IPS-NIHi11 (cell line): Measurements from ENCODE around the gene NTN1.
"Not testable (repeated sequence)": the region's sequence is repeated elsewhere in the genome, so short reads cannot be mapped to it uniquely, and the experiment has no call there.

ENCODE experiments used
- DNase-seq: peaks from one replicate; pipeline ENCODE4 v3.0.0; 2012; ENCODE audit warnings: mixed read lengths, low spot score

NTN1 gene

GRCh38 chr17:9087921-9088320 is 66.6 kb downstream of the NTN1 start:
- DNase-seq, result no peak

GRCh38 chr17:9090641-9091096 is 69.4 kb downstream of the NTN1 start:
- no peak for DNase-seq

- DNase-seq, result no peak
Measured at GRCh38 chr17:9094193-9094592, 72.9 kb downstream of the NTN1 start.

DNA sequence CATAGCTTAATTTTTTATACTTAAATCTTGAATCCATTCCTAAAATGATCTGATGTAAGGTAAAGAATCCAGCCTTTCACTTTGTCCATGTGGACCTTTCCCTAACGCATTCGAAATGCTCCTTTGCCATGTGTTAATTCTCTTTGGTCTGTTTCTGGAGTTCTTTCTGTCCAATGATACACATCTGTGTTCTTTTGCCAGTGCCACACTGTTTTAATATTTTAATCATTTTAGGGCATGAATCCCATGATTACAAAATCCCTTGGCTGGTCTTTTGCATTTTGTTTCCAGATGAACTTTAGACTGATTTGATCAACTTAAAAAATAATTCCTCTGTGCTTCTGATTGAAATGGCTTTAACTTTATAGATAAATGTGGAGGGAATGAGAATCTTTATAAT is 74.1 kb downstream of the NTN1 start:
- no peak for DNase-seq

- no peak for DNase-seq
Measured at GRCh38 chr17:9098242-9098825, 77.0 kb downstream of the NTN1 start.

- no peak for DNase-seq
Measured at GRCh38 chr17:9101356-9101755, 80.0 kb downstream of the NTN1 start.

GRCh38 chr17:9103193-9103592 is 81.9 kb downstream of the NTN1 start:
- not testable (repeated sequence) for DNase-seq

- DNase-seq, result no peak
Measured at GRCh38 chr17:9104370-9105041, 83.2 kb downstream of the NTN1 start.

GRCh38 chr17:9105068-9105868 is 84.0 kb downstream of the NTN1 start:
- no peak for DNase-seq

GRCh38 chr17:9106278-9106677 is 85.0 kb downstream of the NTN1 start:
- DNase-seq, result not testable (repeated sequence)

- DNase-seq, result no peak
Measured at GRCh38 chr17:9107527-9107926, 86.2 kb downstream of the NTN1 start.

GRCh38 chr17:9108146-9108545 is 86.8 kb downstream of the NTN1 start:
- DNase-seq, result no peak

GRCh38 chr17:9109933-9110332 is 88.6 kb downstream of the NTN1 start:
- no peak for DNase-seq

DNA sequence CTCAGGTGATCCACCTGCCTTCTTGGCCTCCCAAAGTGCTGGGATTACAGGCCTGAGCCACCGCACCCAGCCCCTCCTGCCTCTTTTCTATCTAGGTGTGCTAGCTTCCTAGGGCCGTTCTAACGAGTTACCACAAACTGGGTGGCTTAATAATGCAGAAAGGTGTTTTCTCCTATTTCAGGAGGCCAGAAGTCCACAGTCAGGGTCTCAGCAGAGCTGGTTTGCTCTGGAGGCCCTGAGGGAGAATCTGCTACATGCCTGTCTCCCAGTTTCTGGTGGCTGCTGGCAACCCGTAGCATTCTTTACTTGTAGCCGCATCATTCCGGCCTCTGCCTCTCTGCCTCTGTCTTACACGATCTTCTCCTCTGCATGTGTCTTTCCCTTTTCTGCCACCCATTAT is 89.2 kb downstream of the NTN1 start:
- no peak for DNase-seq

DNA sequence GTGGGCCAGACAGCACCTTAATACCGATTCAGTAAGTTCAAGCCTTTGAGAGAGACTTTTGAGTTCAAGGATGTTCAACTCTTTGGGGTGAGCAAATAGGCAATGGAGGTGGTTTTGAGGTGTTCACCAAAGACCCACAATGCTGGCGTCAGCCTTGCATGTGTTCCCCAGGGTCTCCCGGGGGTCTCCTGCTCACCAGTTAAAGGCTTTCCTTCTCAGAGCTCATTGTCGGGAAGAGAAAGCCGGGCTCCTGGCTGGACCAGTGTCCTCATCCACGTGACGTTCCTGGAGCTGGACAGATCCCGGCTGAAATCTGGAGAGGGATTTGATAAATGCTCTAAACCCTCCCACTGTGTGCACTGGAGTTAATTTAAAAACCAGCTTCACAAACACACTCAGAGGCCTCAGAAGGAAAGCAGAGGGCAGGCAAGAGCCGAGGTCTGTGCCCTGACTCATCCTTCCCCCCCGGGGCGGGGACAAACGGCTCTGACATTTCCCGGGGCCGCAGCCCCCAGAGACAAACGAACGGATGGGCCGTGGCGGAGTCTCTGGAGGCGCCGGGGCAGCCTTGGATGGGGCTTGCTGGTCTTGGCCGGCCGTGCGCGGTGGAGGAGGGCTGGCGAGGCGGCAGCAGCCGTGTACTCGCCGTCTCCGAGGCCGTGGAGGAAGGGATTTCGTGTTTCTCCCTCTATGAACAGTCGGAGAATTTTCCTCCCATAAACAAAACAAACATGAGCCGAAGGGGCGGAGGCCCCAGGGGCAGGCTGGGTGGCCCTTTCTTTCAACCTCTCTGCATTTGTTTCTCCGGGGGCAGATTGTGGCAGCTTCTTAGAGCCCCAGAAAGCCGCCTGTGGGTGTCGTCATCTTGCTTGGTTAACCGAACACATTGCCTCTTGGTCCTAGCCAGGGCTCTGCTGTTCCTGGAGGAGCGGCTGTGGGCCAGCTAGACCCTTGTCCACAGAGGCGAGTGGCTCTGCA is 94.2 kb downstream of the NTN1 start:
- DNase-seq, result peak; percentile 75

- DNase-seq, result no peak
Measured at GRCh38 chr17:9116311-9116835, 95.1 kb downstream of the NTN1 start.

DNA sequence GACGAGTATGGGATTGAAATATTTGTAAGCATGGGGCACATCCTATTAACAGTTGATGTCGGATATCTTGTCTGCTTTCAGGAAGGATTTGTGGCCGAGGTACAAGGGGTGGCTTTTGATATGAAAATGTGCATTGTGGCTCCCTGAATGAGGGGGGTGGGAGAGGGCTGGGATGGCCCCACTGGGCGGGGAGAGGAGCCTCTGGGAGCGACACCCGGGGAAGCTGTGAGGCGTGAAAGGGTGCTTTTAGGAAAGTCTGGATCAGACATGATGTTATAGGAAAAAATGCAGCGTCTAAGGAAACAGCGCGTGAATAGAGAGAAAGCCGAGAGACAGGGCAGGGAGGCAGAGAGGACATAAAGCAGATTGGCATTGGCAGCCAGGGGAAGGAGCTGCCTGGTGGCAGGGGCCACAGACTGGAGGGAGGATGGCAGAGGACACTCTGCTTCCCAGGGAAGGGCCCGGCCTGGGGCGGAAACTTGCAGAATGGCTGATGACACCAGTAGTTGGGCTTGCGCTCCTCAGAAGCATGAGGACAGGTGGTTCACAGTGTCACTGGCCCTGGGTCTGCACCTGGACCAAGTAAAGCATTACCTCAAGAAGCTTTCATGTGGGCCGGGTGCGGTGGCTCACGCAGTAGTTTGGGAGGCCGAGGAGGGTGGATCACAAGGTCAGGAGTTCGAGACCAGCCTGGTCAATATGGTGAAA is 95.7 kb downstream of the NTN1 start:
- no peak for DNase-seq

- DNase-seq, result peak; percentile 73
Measured at GRCh38 chr17:9120471-9120870, 99.2 kb downstream of the NTN1 start.

DNA sequence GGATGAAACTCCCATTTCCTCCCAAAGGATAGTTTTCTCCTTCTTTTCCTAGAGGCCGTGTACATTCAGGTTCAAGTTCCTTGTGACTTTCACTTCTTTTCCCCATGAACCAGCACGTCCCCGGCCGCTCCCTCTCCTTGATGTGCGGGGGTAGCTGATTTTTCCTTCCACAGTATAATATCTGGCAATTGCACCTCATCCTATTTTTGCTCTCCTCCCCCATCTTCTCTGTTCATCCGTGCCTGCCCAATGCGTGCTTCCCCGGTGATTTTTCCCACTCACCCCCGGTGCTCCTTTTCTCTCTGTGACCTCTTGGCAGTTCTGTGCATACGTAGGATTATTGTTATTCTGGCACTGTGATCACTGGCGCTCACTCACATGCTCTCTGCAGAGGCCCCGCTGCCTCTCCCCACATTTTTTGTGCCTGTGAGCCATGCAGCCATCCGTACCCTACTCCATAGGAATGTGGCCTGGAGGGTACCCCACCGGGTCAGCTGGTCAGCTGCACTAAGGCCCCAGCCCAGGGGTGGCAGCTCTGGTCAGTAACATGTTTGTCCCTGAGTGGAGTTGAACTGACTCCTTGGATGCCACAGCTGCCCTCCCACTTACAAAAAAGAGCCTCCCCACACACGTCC is 100.0 kb downstream of the NTN1 start:
- DNase-seq, result no peak
